Measurements from ENCODE around the gene NENF.

GRCh38 chr1:212401042-212401441, 31.7 kb upstream of the NENF start:
- TF ChIP-seq TAF1 (IDR thresholded peaks at IDR 0.05; ENCODE audit: low read depth) (no peak), EP300 (IDR thresholded peaks at IDR 0.05; ENCODE audit: borderline replicate concordance) (no peak), RAD21 (IDR thresholded peaks at IDR 0.05; ENCODE audit: low read depth) (no peak), EGR1 (IDR thresholded peaks at IDR 0.05) (no peak), TCF12 (IDR thresholded peaks at IDR 0.05; ENCODE audit: low read depth) (no peak)
- TF ChIP-seq, protein P1, sequence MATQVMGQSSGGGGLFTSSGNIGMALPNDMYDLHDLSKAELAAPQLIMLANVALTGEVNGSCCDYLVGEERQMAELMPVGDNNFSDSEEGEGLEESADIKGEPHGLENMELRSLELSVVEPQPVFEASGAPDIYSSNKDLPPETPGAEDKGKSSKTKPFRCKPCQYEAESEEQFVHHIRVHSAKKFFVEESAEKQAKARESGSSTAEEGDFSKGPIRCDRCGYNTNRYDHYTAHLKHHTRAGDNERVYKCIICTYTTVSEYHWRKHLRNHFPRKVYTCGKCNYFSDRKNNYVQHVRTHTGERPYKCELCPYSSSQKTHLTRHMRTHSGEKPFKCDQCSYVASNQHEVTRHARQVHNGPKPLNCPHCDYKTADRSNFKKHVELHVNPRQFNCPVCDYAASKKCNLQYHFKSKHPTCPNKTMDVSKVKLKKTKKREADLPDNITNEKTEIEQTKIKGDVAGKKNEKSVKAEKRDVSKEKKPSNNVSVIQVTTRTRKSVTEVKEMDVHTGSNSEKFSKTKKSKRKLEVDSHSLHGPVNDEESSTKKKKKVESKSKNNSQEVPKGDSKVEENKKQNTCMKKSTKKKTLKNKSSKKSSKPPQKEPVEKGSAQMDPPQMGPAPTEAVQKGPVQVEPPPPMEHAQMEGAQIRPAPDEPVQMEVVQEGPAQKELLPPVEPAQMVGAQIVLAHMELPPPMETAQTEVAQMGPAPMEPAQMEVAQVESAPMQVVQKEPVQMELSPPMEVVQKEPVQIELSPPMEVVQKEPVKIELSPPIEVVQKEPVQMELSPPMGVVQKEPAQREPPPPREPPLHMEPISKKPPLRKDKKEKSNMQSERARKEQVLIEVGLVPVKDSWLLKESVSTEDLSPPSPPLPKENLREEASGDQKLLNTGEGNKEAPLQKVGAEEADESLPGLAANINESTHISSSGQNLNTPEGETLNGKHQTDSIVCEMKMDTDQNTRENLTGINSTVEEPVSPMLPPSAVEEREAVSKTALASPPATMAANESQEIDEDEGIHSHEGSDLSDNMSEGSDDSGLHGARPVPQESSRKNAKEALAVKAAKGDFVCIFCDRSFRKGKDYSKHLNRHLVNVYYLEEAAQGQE (IDR thresholded peaks at IDR 0.05; ENCODE audit: low read depth): no peak
